ENCODE data around the gene WDR7. TPM values are rescaled to one million over a fixed set of nuclear protein-coding genes. Genes with fewer than 3 reads are reported as not detected.

Gene WDR7
- total and polyA plus RNA-seq, 2 experiments from 2014 or later: 5.9 to 19.0 TPM

GRCh38 chr18:56836173-56836572 is 185.0 kb downstream of the WDR7 start:
- Histone ChIP-seq H3K27ac (no peak overlapping the region), H3K9me2 (replicated peaks; ENCODE audit: insufficient read depth) (no peaks in the 10 kb centered on the region), H4K20me1 (ENCODE audit: insufficient read depth, poor library complexity, severe bottlenecking) (no peaks in the 10 kb centered on the region), H3K4me3 (no peak overlapping the region), H3K27me3 (no peaks in the 10 kb centered on the region), H3K9me3 (ENCODE audit: low read depth) (no peaks in the 10 kb centered on the region), H3K4me1 (ENCODE audit: insufficient read depth) (no peaks in the 10 kb centered on the region), H3K36me3 (replicated peaks; ENCODE audit: insufficient read depth, low read depth) (no peaks in the 10 kb centered on the region), H3K4me2 (no peak overlapping the region), H3K79me2 (no peaks in the 10 kb centered on the region), H2AFZ (no peak overlapping the region)
- DNase-seq (ENCODE audit: low spot score): no peak
- TF ChIP-seq EZH2phosphoT487 (IDR thresholded peaks at IDR 0.05; ENCODE audit: low read depth, severe bottlenecking, unreplicated experiment) (no peak), EZH2 (IDR thresholded peaks at IDR 0.05; ENCODE audit: borderline replicate concordance) (no peak), CTCF (IDR thresholded peaks at IDR 0.05; ENCODE audit: poor library complexity) (no peak)
- 85% methylated on average over 7 of the region's 7 CpGs for WGBS (ENCODE audit: low lambda C conversion rate, missing lambda C conversion rate)

- TF ChIP-seq EZH2phosphoT487 (IDR thresholded peaks at IDR 0.05; ENCODE audit: low read depth, severe bottlenecking, unreplicated experiment): no peak
- TF ChIP-seq CTCF (IDR thresholded peaks at IDR 0.05; ENCODE audit: poor library complexity): no peak
- no peak for TF ChIP-seq EZH2 (IDR thresholded peaks at IDR 0.05; ENCODE audit: borderline replicate concordance)
- H2AFZ ChIP-seq: no peak overlapping the region
- WGBS (ENCODE audit: low lambda C conversion rate, missing lambda C conversion rate): 93% methylated on average over 1 of the region's 1 CpG
- no peaks in the 10 kb centered on the region for H3K9me3 ChIP-seq (ENCODE audit: low read depth)
- no peaks in the 10 kb centered on the region for H3K27me3 ChIP-seq
- H3K27ac ChIP-seq: no peak overlapping the region
- no peaks in the 10 kb centered on the region for H3K36me3 ChIP-seq (replicated peaks; ENCODE audit: insufficient read depth, low read depth)
- no peaks in the 10 kb centered on the region for H3K79me2 ChIP-seq
- H3K4me3 ChIP-seq: no peak overlapping the region
- no peaks in the 10 kb centered on the region for H4K20me1 ChIP-seq (ENCODE audit: insufficient read depth, poor library complexity, severe bottlenecking)
- no peak overlapping the region for H3K4me2 ChIP-seq
- DNase-seq (ENCODE audit: low spot score): no peak
- no peaks in the 10 kb centered on the region for H3K9me2 ChIP-seq (replicated peaks; ENCODE audit: insufficient read depth)
- no peaks in the 10 kb centered on the region for H3K4me1 ChIP-seq (ENCODE audit: insufficient read depth)
Observed at GRCh38 chr18:56841836-56842235, 190.7 kb downstream of the WDR7 start.

- no peak overlapping the region for H2AFZ ChIP-seq
- 93% methylated on average over 4 of the region's 4 CpGs for WGBS (ENCODE audit: low lambda C conversion rate, missing lambda C conversion rate)
- DNase-seq (ENCODE audit: low spot score): no peak
- no peak overlapping the region for H3K4me2 ChIP-seq
- H3K9me3 ChIP-seq (ENCODE audit: low read depth): no peaks in the 10 kb centered on the region
- no peak overlapping the region for H3K4me3 ChIP-seq
- H3K79me2 ChIP-seq: no peaks in the 10 kb centered on the region
- H3K4me1 ChIP-seq (ENCODE audit: insufficient read depth): no peaks in the 10 kb centered on the region
- H3K27ac ChIP-seq: no peak overlapping the region
- H4K20me1 ChIP-seq (ENCODE audit: insufficient read depth, poor library complexity, severe bottlenecking): no peaks in the 10 kb centered on the region
- no peaks in the 10 kb centered on the region for H3K27me3 ChIP-seq
- no peak for TF ChIP-seq EZH2 (IDR thresholded peaks at IDR 0.05; ENCODE audit: borderline replicate concordance)
- no peak for TF ChIP-seq CTCF (IDR thresholded peaks at IDR 0.05; ENCODE audit: poor library complexity)
- TF ChIP-seq EZH2phosphoT487 (IDR thresholded peaks at IDR 0.05; ENCODE audit: low read depth, severe bottlenecking, unreplicated experiment): no peak
- H3K36me3 ChIP-seq (replicated peaks; ENCODE audit: insufficient read depth, low read depth): no peaks in the 10 kb centered on the region
- H3K9me2 ChIP-seq (replicated peaks; ENCODE audit: insufficient read depth): no peaks in the 10 kb centered on the region
Observed at GRCh38 chr18:56843241-56843640, 192.1 kb downstream of the WDR7 start.

GRCh38 chr18:56844556-56844955 is 193.4 kb downstream of the WDR7 start:
- no peak for DNase-seq (ENCODE audit: low spot score)
- Histone ChIP-seq H2AFZ (no peak overlapping the region), H3K4me2 (no peak overlapping the region), H3K9me3 (ENCODE audit: low read depth) (no peaks in the 10 kb centered on the region), H3K79me2 (no peaks in the 10 kb centered on the region), H3K27ac (no peak overlapping the region), H3K4me1 (ENCODE audit: insufficient read depth) (no peaks in the 10 kb centered on the region), H3K9me2 (replicated peaks; ENCODE audit: insufficient read depth) (no peaks in the 10 kb centered on the region), H3K4me3 (no peak overlapping the region), H3K27me3 (no peaks in the 10 kb centered on the region), H3K36me3 (replicated peaks; ENCODE audit: insufficient read depth, low read depth) (no peaks in the 10 kb centered on the region), H4K20me1 (ENCODE audit: insufficient read depth, poor library complexity, severe bottlenecking) (no peaks in the 10 kb centered on the region)
- TF ChIP-seq EZH2phosphoT487 (IDR thresholded peaks at IDR 0.05; ENCODE audit: low read depth, severe bottlenecking, unreplicated experiment) (no peak), EZH2 (IDR thresholded peaks at IDR 0.05; ENCODE audit: borderline replicate concordance) (no peak), CTCF (IDR thresholded peaks at IDR 0.05; ENCODE audit: poor library complexity) (no peak)
- 92% methylated on average over 1 of the region's 1 CpG for WGBS (ENCODE audit: low lambda C conversion rate, missing lambda C conversion rate)
